NCI-H345 (cell line): Measurements from ENCODE around the gene SBK2.
"Not testable (repeated sequence)": the region's sequence is repeated elsewhere in the genome, so short reads cannot be mapped to it uniquely, and the experiment has no call there.

Experiments
- DNase-seq: peaks from one replicate; lab custom pipeline; 2025; lab: John Stamatoyannopoulos, UW

SBK2 gene

DNA sequence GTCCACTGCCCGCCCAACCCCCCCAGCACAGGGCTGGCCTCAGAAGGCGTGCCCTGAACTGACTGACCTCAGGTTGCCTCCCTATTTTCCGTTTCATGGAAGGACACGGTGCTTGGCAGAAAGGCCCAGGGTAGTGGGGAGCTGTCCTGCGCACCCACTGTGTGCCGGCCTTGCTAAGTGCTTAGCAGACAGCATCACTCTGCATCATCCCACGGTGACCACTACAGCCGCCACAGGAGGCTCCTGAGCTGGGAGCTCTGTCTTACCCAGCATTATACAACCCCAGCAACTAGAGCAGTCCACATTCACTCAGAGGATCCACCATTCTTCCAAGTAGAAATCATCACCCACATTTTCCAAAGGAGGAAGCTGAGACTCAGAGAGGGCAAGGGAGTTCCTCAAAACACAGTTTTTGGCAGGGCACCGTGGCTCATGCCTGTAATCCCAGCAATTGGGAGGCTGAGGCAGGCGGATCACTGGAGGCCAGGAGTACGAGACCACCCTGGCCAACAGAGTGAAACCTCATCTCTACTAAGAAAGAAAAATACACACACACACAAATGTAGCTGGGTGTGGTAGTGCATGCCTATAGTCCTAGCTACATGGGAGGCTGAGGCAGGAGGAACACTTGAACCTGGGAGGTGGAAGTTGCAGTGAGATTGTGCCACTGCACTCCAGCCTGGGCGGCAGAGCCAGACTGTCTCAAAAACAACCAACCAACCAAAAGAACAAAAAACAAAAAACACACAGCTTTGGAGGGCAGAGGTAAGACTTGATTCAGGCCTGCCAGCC lies 1.6 kb downstream of the SBK2 start:
- no peak for DNase-seq

- DNase-seq, result not testable (repeated sequence)
Measured at GRCh38 chr19:55534280-55534679, 2.7 kb downstream of the SBK2 start.

- DNase-seq, result no peak
Measured at GRCh38 chr19:55530996-55531395, 5.9 kb downstream of the SBK2 start.

GRCh38 chr19:55529636-55530234 lies 7.2 kb downstream of the SBK2 start:
- no peak for DNase-seq

- peak; percentile 30 for DNase-seq
Measured at GRCh38 chr19:55528030-55528803, 8.7 kb downstream of the SBK2 start.

- no peak for DNase-seq
Measured at GRCh38 chr19:55527197-55528029, 9.5 kb downstream of the SBK2 start.

DNA sequence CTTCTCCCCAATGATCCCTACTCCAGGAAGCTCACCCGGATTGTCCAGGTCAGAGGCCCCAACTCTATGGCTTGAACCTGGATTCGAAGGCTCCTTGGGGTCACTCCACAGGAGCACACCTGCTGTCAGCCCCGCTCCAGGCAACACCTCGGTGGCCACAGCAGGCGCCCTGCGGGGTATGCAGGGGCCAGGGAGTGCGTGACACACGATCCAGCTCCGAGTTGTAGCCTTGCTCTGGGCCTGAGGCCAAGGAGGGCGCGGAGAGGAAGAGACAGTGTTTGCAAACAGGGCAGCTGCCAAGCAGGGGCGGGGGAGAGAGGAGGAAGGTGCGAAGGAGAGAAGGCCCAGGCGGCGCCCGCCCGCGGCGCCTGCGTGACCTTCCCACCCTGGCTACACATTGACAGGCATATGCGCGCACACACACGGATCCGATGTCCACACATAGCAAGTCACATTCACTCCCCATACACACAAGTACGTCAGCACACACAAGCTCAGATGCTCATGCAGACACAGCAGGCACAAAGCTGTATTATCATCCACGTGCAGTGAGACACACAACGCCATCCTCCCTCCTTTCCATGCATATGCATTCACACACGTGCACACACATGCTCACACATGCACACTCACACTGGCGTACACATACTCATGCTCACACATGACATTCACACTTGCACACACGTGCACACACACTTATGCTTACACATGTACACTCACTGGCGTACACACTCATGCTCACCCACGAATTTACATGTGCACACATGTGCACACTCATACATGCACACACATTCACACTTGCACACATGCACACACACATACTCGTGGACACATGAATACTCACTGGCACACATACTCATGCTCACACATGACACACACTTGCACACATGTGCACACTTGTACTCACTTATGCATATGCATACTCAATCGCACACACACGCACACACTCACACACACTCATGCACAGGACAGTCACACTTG lies 10.4 kb downstream of the SBK2 start:
- peak; percentile 40 for DNase-seq

DNA sequence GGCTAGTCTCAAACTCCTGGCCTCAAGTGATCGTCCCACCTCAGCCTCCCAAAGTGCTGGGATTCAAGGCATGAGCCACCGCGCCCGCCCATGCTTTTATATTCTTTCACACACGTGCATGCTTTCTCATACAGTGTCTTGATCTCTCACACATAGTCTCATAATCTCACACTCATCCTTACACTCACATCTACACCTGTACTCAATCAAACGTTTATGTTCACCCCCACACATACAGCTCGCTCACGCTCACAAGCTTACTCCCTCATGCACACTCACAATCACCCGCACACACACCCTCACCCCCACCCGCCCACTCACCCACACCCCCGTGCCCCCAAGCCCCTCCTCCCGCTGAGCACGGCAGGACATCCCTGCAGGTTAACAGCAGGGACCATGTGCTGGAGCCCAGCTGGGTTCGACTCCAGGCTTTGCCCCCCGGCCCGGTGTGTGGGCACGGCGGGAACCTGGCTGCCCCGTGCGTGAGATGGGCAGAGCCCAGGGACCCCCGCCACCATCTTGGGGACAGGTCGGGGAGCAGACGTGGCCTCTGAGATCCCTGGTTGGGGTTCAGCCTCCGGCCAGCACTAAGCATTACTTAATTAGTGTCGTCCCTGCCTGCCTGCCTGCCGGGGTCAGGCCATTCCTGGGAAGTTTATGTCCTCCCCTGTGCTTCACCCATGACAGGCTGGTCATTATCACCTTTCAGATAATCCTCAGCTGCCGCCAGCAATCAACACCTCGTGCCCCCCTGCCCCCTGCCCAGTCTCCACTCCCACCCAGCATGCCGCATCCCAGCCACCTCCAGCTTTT lies 11.4 kb downstream of the SBK2 start:
- DNase-seq, result no peak

DNA sequence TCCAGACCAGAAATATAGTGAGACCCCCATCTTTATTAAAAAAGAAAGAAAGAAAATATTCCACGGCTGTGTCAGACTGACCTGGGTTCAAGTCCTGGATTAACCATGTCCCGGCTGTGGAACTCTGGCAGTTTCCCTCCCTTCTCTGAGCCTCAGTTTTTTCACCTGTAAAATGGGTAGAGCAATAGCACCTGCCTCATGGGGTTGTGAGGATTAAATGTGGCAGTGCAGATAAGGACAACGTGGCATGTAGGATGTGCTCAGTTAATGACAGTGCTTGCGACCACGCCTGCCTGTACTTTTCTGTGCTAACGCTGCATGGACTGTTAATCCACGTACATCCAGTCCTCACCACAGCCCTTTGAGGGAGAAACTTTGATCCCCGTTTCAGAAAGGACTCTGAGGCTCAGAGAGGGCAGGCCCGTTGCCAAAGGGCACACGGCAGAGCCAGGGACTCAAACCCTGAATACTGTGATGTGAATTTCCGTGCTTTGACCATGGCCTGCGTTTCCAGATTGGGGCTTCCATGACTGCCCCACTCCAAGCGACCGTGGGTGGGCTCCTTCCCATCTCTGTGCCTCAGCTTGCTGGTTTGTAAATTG lies 16.1 kb downstream of the SBK2 start:
- no peak for DNase-seq

DNA sequence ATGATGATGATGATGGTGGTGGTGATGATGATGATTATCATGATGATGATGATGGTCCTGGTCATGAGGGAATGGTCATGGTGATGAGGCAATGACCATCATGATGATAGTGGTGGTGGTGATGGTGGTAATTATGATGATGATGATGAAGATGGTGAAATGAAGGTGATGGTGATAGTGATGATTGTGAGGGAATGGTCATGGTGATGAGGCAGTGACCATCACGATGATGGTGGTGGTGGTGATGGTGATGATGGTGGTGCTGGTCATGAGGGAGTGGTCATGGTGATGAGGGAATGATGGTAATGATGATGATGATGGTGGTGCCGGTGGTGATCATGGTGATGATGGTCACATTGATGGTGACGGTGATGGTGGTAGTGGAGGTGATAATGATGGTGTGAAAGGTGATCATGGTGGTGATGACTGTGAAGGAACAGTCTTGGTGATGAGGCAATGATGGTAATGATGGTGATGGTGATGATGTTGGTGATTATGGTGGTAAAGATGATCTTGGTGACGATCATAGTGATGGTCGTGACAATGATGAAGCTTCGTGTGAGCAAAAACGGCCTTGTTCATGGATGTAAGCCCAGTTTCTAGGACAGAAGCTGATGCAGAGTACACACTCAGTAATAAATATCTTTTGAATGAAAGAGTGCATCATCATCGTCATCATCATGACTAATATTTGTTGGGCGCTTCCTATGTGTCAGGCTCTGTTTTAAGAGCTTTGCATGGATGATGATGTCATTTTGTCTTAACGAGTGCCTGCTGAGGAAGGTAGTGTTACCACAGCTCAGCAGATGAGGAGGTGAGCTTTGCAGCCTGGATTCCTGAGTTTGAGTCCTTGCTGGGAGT lies 17.3 kb downstream of the SBK2 start:
- DNase-seq, result no peak

DNA sequence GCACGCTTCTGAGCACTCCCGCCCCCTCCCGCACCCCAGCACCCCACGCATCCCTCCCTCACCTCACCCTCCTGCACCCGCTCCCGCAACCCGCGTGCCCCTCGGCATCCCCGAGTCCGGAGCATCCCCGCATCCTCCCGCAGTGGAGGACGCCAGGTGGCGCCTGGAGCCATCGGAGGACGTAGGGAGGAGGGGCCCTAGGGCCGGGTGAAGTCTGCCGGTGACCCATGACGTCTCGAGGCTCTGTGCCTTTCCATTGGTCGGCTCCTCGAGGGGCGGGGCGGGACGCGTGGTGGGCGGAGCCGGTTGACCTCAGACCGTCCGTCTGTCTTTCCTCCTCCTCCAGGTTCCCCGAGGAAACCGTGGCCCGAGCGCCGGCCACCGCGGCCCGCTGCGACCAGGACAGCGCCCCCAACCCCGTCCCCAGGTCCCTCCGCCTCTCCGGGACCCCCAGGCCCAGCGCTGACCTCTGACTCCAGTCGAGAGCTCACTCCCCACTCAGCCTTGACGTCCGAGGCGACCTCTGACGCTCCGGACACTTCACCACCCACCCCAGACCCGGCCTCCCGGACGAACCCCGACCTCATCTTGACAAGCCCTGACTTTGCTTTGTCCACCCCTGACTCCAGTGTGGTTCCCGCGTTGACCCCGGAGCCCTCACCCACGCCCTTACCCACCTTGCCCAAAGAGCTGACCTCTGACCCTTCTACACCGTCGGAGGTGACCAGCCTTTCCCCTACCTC lies 19.9 kb downstream of the SBK2 start:
- DNase-seq, result peak; percentile 89

DNA sequence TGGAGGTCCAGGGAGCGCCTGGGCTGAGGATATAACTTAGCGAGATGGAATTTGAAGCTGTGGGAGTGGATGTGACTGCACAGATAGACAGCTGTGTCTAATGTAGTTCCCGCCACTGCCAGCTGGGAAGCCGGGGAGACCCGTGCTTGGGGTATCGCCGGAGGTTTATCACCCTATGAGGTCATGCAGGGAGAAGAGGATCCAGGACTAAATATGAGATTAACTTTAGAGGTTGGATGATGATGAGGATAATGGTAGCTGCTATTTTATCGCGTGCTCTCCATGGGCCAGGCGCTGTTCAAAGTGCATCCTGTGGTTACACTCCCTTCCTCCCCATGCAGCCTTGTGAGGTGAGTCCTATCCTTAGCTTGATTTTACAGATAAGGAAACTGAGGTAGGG lies 28.8 kb downstream of the SBK2 start:
- no peak for DNase-seq

DNA sequence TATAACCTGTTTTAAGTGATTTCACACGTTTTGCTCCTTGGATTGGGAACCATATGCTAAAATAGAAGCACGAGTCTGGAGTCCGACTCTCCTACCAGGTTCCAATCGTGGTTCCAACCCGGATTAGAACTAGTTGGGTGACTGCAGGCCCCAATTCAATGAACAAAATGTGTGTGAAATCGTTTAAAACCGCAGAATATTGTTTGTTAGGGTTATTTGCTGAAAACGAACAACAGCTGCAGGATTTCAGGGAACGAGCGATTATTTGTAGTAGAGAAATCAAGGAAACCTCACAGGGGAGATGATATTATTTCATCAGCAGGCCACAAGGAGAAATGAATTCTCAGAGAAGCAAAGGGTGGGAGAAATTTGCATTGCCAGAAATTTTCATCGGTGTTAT lies 32.0 kb downstream of the SBK2 start:
- DNase-seq, result no peak

DNA sequence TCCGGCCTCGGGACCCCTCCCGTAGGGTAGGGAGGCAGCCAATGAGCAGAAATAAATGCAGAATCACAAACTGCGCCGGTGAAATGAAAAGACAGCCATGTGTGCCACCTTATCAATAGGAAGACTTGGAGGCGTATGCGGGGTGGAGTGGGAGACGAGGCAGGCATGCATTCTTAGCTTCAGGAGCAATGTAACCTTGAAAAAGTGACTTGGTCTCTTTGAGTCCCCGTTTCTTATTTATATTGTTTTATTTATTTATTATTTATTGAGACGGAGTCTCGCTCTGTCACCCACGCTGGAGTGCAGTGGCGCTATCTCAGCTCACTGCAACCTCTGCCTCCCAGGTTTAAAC lies 32.7 kb downstream of the SBK2 start:
- DNase-seq, result no peak

GRCh38 chr19:55503502-55504251 lies 33.3 kb downstream of the SBK2 start:
- DNase-seq, result peak; percentile 82

GRCh38 chr19:55503157-55503501 lies 33.8 kb downstream of the SBK2 start:
- DNase-seq, result no peak

DNA sequence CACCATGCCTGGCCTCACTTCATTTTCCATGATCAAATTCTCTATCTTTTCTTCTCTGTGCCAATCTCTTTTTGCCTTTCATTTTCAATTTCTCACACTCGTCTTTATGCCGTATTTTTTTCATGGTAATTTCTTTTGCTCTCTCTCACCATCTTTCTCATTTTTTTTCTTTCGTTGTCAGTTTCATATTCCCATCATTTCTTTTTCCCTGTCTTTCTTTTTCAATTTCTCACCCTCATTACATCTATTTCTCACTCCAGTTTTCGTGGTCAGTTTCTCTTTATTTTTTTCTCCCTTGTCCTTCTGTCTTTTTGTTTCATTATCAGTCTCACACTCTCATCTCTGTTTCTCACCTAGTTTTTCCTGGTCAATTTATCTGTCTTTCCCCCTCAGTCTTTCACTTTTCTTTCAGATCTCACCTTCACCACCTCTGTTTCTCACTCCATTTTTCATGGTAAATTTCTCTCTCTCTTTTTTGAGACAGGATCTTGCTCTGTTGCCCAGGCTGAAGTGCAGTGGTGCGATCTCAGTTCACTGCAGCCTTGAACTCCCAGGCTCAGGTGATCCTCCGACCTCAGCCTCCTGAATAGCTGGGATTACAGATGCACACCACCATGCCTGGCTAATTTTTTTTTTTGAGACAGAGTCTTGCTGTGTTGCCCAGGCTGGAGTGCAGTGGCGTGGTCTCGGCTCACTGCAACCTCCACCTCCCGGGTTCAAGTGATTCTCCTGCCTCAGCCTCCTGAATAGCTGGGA lies 34.6 kb downstream of the SBK2 start:
- no peak for DNase-seq
